ENCODE measurements around the gene TARBP1. TPM values are rescaled to one million over a fixed set of nuclear protein-coding genes. Genes with fewer than 3 reads are reported as not detected.

Gene TARBP1
- total RNA-seq, 1 experiment from 2014 or later: 45.5 TPM

- CTCF ChIA-PET: interaction anchor here (0.5 to 2.7 kb wide), 18 partner anchors 8 to 1027 kb away, joined by 3 to 13 read pairs (median 3); partner anchors contain the start of gene B3GALNT2
- BruUV-seq (replicated peaks): TSS peak; percentile 26
These were observed 1.4 kb downstream of the TARBP1 start for GRCh38 chr1:234477386-234478151.

DNA sequence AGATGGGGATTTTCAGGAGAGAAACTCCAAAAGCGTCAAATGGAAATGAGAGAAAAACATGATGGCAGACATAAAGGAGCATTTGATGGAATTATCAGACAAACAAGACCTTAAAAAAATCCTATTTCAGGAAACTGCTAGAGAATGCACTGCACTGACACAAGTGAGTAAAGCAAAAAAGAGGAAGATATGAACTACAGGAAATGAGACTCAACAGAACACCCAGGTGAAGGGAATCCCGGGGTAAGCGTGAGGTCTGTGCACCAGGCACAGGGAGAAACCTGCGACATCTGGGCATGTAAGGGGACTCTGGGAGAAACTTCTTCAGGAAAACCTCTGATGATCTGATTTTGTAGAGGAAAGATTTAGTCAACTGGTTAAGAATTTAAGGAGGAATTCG, 2.8 kb downstream of the TARBP1 start:
- H3K27me3 Mint-ChIP-seq (ENCODE audit: insufficient read depth, unreplicated experiment): no peaks in the 10 kb centered on the region
- H3K4me3 Mint-ChIP-seq (ENCODE audit: unreplicated experiment): peak overlapping the region; percentile 40

More at GRCh38 chr1:234477386-234478151, 1.4 kb downstream of the TARBP1 start:
- no peak for DNase-seq (ENCODE audit: unreplicated experiment)
- Mint-ChIP-seq H3K36me3 (ENCODE audit: insufficient read depth, unreplicated experiment) (peaks cover 14% of the 10 kb centered on the region), H3K27ac (ENCODE audit: low read depth, unreplicated experiment) (no peak overlapping the region), H3K27me3 (ENCODE audit: insufficient read depth, unreplicated experiment) (peaks cover 12% of the 10 kb centered on the region), H3K4me3 (ENCODE audit: unreplicated experiment) (peak overlapping the region; percentile 77), H3K9me3 (ENCODE audit: unreplicated experiment) (no peaks in the 10 kb centered on the region), H3K4me1 (ENCODE audit: insufficient read depth, unreplicated experiment) (peaks cover 39% of the 10 kb centered on the region)
- intact Hi-C loops (cut with micrococcal nuclease): loop anchor here (2.0 to 10.0 kb wide), 5 partner anchors 21 to 687 kb away; partner anchors contain the start of genes COA6 and RBM34
- TF ChIP-seq, protein P1, sequence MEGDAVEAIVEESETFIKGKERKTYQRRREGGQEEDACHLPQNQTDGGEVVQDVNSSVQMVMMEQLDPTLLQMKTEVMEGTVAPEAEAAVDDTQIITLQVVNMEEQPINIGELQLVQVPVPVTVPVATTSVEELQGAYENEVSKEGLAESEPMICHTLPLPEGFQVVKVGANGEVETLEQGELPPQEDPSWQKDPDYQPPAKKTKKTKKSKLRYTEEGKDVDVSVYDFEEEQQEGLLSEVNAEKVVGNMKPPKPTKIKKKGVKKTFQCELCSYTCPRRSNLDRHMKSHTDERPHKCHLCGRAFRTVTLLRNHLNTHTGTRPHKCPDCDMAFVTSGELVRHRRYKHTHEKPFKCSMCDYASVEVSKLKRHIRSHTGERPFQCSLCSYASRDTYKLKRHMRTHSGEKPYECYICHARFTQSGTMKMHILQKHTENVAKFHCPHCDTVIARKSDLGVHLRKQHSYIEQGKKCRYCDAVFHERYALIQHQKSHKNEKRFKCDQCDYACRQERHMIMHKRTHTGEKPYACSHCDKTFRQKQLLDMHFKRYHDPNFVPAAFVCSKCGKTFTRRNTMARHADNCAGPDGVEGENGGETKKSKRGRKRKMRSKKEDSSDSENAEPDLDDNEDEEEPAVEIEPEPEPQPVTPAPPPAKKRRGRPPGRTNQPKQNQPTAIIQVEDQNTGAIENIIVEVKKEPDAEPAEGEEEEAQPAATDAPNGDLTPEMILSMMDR (IDR thresholded peaks at IDR 0.05; ENCODE audit: unreplicated experiment): no peak
- POLR2A ChIA-PET: interaction anchor here (0.6 to 4.6 kb wide), 56 partner anchors 8 to 1149 kb away, joined by 3 to 63 read pairs (median 4); partner anchors contain the start of genes COA6, IRF2BP2, MAP3K21 and RBM34

DNA sequence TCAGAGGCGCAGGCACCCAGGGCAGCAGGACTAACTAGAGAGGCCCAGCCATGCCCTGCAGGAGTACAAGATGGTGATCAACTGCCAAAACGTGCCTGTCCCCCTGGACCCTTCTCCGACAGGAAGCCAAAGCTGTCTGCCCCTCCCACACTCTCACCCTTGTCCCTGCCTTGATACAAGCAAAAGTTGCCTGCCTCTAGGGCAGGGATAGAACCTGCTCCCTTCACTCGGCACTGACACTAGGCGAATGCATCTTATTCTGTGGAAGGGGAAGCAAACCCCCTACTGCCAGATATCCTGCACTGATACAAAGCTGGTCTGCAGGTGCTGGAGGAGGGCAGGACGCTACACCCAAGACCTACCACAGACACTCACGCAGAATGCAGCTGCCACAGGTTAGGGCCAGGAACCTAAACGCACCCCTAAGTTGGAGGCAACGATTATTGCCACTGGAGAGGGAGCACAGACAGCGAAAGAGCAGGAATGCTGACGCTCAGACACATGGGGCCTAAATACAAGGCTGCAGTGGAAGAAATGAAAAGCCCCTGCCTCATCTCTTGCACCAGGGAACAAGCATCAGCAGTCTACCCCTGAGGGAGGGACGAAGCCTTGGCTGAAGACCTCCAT, 3.7 kb downstream of the TARBP1 start:
- TF ChIP-seq, protein P1 (IDR thresholded peaks at IDR 0.05; ENCODE audit: unreplicated experiment): no peak
- no peak for DNase-seq (ENCODE audit: unreplicated experiment)
- BruUV-seq (replicated peaks): no TSS peak
- Mint-ChIP-seq H3K9me3 (ENCODE audit: unreplicated experiment) (no peaks in the 10 kb centered on the region), H3K27ac (ENCODE audit: low read depth, unreplicated experiment) (no peak overlapping the region), H3K4me3 (ENCODE audit: unreplicated experiment) (no peak overlapping the region), H3K4me1 (ENCODE audit: insufficient read depth, unreplicated experiment) (peaks cover 39% of the 10 kb centered on the region), H3K27me3 (ENCODE audit: insufficient read depth, unreplicated experiment) (no peaks in the 10 kb centered on the region), H3K36me3 (ENCODE audit: insufficient read depth, unreplicated experiment) (peaks cover 26% of the 10 kb centered on the region)
- POLR2A ChIA-PET: interaction anchor here (0.7 to 1.2 kb wide), 2 partner anchors 67 to 745 kb away, joined by 3 to 4 read pairs; no protein-coding TSS in a partner anchor
- intact Hi-C loops (cut with micrococcal nuclease): loop anchor here (5.0 to 10.0 kb wide), 4 partner anchors 103 to 690 kb away; partner anchors contain the start of genes COA6 and RBM34
- CTCF ChIA-PET: no interaction called here

More for the DNA sequence above, 2.8 kb downstream of the TARBP1 start:
- intact Hi-C loops (cut with micrococcal nuclease): loop anchor here (5.0 to 10.0 kb wide), 4 partner anchors 104 to 689 kb away; partner anchors contain the start of genes COA6 and RBM34
- TF ChIP-seq, protein P1 (IDR thresholded peaks at IDR 0.05; ENCODE audit: unreplicated experiment): no peak
- no TSS peak for BruUV-seq (replicated peaks)
- ChIA-PET POLR2A (no interaction called here), CTCF (no interaction called here)
- Mint-ChIP-seq H3K36me3 (ENCODE audit: insufficient read depth, unreplicated experiment) (peaks cover 20% of the 10 kb centered on the region), H3K4me1 (ENCODE audit: insufficient read depth, unreplicated experiment) (peaks cover 39% of the 10 kb centered on the region), H3K27ac (ENCODE audit: low read depth, unreplicated experiment) (peak overlapping the region; percentile 13), H3K9me3 (ENCODE audit: unreplicated experiment) (no peaks in the 10 kb centered on the region)
- no peak for DNase-seq (ENCODE audit: unreplicated experiment)

- POLR2A ChIA-PET: interaction anchor here (0.6 to 1.2 kb wide), 4 partner anchors 9 to 962 kb away, joined by 3 to 4 read pairs (median 3); no protein-coding TSS in a partner anchor
- TF ChIP-seq, protein P1 (IDR thresholded peaks at IDR 0.05; ENCODE audit: unreplicated experiment): no peak
- H3K4me1 Mint-ChIP-seq (ENCODE audit: insufficient read depth, unreplicated experiment): peaks cover 38% of the 10 kb centered on the region
- peak overlapping the region; percentile 16 for H3K27ac Mint-ChIP-seq (ENCODE audit: low read depth, unreplicated experiment)
- H3K36me3 Mint-ChIP-seq (ENCODE audit: insufficient read depth, unreplicated experiment): peaks cover 35% of the 10 kb centered on the region
- DNase-seq (ENCODE audit: unreplicated experiment): no peak
- no peaks in the 10 kb centered on the region for H3K27me3 Mint-ChIP-seq (ENCODE audit: insufficient read depth, unreplicated experiment)
- no peak overlapping the region for H3K4me3 Mint-ChIP-seq (ENCODE audit: unreplicated experiment)
- CTCF ChIA-PET: no interaction called here
- BruUV-seq (replicated peaks): no TSS peak
- intact Hi-C loops (cut with micrococcal nuclease): loop anchor here (10.0 kb wide), 2 partner anchors 150 to 690 kb away; partner anchors contain the start of gene RBM34
- no peaks in the 10 kb centered on the region for H3K9me3 Mint-ChIP-seq (ENCODE audit: unreplicated experiment)
These were observed 4.6 kb downstream of the TARBP1 start for GRCh38 chr1:234474375-234474774.
